Activated CD4-positive, alpha-beta T cell treated with anti-CD3 and anti-CD28 coated beads, Interleukin-2, Interleukin-6, amounts not matched to agents 100 ng/mL and 50 ng/mL, durations not matched to agents 16 hours and 8 hours (primary cell): ENCODE measurements around the gene GJB4.
"Not testable (repeated sequence)": the region's sequence is repeated elsewhere in the genome, so short reads cannot be mapped to it uniquely, and the experiment has no call there.

Experiments used
- DNase-seq: peaks from one replicate; pipeline ENCODE4 v3.0.0-alpha.2; 2020

Gene GJB4

DNA sequence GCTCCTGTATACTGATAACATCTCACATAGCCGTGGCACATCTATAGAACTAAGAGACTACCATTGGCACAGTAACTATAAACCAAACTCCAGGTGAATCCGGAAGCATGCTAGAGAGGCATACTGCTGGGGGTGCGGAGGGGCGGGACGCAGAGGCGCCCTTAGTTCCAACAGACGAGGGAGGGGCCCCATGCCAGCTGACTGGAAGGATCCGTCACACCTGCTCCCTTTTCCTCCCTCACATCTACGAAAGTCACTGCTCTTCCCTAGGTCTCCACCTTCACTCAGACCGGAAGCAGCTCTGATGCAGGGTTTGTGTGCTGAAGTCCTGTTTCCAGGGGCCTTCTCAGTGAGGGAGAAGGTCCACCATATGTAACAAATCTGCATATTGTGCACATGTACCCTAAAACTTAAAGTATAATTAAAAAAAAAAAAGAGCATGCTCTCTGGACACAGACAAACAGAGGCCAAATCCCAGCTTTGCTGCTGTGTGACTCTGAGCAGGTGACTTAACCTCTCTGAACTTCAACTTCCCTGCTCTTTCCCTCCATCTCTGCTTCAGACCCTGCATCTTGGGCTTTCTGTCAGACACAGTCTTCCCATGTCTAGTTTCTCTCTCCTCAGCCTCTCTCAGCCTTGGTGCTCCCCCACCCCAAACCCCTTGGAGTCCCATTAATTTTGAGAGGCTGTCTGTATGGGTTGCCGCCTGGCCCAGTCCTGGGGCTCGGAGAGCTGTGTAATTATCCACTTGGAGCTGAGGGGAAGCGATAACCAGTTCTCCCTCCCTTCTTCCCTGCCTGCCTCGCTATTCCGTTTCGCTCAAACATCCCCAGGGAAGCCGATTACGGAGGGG lies 12.5 kb upstream of the GJB4 start:
- DNase-seq = no peak

DNA sequence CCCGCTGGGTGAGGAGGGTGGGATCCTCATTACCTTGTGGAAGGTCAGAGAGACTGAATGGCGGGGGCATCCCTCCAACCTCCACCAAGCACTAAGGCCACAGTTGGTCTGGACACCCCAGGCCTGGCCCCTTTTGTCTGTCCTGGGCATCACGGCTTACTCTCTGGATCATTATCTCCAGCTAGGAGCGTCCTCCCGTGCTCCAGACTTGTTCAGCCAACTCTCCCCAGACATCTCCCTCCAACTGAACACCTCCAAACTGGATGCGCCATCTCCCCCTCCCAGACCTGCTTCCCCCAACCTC lies 11.9 kb upstream of the GJB4 start:
- no peak for DNase-seq

DNA sequence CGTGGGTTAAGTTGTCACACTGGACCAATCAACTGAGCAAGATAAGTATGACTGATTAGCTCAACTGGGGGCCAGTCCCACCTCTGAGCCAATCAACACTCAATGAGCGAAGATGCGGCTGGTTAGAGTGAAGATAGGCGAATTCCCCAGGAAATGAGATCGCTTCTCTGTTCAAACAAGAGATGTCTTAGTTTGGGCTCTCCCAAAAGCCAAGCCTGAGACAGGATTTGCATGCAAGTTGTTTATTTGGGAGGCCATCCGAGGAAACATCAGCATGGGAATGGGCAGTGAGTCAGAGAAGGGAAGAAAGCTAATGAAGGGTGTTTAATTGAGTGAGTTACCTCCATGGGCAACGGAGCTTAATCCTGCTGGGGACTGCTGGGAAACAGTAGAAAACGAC lies 9.5 kb upstream of the GJB4 start:
- no peak for DNase-seq

DNA sequence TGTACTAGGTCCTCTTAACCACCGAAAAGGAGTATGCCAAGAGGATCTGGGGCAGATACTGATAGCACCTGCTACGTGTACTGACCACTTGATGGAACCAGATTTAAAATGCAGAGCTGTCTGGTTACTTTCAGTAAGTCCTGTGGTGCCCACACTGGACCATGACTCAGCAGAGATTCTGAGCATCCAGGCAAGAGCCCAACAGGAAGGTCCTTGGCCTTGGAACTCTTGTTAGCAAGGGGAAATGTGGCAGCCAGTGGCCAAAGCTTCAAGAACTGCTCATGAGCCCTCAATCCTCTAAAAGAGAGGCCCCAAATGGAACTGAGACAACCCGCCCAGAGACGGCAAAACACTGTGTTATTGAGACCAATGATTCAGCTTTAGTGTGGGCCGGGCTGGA lies 8.9 kb upstream of the GJB4 start:
- no peak for DNase-seq

DNA sequence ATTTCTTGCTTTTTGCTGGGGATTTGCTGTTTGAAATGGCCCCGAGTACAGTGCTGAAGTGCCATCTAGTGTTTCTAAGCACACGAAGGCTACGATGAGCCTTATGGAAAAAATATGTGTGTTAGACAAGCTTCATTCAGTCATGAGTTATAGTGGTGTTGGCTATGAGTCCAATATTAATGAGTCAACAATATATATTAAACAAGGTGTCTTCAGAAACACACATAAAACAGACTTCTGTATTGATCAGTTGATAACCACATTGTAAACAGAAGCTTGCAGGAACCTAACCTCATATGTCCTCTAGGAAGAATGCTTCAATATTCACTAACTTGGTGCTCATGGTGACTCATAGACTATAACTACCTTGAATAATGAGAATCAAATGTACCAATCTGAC lies 6.4 kb upstream of the GJB4 start:
- DNase-seq = no peak

DNA sequence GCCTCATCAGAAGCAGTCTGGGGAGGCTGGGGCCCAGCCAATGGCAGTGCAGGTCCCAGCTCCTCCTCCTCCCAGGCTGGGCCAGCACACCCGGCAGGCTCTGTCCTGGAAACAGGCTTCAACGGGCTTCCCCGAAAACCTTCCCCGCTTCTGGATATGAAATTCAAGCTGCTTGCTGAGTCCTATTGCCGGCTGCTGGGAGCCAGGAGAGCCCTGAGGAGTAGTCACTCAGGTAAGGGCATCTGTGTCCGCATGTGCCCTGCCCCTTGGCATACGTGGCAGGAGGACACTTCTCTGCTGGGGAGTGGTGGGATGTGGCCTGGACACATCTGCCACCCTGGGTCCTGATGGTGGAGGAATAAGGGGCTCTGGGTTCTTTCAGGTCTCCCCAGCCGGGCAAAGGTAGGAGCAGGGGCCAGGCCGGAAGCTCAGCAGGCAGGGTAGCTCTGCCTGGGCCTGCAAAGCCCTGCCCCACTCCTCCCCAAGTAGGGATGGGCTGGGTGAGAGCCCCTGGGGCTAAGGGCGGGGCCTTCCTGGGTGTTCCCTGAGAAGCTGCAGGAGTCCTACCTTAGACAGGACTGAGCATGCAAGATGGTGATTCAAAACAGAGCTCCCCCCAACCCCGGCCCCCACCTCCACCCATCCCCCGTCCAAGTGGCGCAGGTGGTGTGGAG lies 4.4 kb upstream of the GJB4 start, which contains the start of gene GJB5:
Gene GJB5, plus strand, starts transcription at position 84 of the 674 bp plus-strand sequence. CDS start 2,284 bp downstream, outside the sequence.
- no peak for DNase-seq

DNA sequence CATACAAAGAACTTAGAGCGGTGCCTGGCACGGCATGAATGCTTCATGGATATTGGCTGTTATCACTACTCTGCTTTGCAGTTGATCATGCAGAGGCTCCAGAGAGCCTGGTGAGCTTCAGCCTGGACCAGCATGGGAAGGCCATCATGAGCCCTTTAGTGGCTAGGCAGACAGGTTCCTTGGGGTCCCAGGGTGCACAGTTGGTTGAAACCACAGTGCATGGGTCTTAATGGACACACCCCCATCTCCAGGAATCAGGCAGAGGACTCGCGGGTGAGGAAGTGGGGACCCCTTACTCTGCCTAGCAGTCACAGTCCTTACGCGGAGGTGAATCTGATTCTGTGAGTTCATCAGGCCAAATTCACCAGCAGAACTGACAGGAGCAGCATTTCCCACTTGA lies 3.6 kb upstream of the GJB4 start:
- DNase-seq = no peak

DNA sequence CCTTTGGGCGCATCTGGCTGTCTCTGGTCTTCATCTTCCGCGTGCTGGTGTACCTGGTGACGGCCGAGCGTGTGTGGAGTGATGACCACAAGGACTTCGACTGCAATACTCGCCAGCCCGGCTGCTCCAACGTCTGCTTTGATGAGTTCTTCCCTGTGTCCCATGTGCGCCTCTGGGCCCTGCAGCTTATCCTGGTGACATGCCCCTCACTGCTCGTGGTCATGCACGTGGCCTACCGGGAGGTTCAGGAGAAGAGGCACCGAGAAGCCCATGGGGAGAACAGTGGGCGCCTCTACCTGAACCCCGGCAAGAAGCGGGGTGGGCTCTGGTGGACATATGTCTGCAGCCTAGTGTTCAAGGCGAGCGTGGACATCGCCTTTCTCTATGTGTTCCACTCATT lies 2.2 kb upstream of the GJB4 start:
- no peak for DNase-seq

DNA sequence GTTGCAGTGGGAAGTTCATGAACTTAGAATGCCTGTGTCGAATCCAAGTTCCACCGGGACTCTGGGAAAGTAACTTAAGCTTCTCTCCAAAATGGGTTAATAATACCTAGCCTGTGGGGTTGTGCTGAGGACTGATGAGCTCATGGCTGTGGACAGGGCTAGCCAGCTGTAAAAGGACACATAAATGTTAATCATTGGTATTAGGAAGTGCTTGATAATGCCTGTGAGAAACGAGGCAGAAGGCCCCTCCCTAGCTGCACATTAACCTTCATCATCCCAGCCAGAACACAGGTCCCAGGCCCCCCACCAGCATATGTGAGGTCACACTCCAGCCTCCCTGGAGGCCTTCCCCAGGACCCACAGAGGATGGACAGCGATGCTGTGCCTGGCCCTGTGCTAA lies 789 bp upstream of the GJB4 start:
- no peak for DNase-seq

DNA sequence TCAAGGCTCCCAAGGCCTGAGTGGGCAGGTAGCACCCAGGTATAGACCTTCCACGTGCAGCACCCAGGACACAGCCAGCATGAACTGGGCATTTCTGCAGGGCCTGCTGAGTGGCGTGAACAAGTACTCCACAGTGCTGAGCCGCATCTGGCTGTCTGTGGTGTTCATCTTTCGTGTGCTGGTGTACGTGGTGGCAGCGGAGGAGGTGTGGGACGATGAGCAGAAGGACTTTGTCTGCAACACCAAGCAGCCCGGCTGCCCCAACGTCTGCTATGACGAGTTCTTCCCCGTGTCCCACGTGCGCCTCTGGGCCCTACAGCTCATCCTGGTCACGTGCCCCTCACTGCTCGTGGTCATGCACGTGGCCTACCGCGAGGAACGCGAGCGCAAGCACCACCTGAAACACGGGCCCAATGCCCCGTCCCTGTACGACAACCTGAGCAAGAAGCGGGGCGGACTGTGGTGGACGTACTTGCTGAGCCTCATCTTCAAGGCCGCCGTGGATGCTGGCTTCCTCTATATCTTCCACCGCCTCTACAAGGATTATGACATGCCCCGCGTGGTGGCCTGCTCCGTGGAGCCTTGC lies 1.7 kb downstream of the GJB4 start:
- DNase-seq = no peak

DNA sequence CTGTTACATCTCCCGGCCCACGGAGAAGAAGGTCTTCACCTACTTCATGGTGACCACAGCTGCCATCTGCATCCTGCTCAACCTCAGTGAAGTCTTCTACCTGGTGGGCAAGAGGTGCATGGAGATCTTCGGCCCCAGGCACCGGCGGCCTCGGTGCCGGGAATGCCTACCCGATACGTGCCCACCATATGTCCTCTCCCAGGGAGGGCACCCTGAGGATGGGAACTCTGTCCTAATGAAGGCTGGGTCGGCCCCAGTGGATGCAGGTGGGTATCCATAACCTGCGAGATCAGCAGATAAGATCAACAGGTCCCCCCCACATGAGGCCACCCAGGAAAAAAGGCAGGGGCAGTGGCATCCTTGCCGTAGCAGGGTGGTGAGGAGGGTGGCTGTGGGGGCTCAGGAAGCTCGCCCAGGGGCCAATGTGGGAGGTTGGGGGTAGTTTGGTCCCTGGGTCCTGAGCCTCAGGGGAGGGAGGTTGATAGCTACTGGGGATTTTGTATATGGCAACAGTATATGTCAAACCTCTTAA lies 2.3 kb downstream of the GJB4 start:
- no peak for DNase-seq

DNA sequence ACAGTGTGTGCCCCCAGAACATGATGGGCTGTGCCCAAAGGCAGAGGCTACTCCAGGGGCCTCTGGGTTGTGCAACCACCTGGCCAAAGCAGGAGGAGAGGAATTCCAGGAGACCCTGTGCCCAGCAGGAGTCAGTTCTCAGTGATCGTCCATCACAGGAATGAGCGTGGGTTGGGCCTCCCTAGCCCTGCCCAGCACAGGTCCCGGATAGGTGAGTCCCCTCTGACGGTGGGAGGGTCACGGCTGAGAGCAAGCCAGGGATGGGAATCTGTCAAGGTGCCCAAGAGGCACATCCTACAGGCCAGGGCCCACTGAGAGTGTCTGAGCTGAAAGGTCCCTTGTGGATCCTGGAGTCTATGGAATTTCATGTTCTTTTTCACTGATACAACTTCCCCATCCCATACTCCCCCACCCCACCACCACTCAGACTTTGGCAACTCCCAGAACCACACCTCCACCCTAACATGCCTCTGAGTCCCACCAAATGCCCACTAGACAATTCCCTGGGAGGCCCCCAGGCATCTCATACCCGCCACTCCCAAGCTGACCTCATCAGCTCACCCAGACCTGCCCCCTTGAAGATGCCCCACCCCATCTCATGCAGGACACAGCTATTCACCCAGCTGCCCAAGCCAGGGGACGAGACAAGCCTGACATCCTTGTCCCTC lies 3.1 kb downstream of the GJB4 start:
- DNase-seq = no peak

DNA sequence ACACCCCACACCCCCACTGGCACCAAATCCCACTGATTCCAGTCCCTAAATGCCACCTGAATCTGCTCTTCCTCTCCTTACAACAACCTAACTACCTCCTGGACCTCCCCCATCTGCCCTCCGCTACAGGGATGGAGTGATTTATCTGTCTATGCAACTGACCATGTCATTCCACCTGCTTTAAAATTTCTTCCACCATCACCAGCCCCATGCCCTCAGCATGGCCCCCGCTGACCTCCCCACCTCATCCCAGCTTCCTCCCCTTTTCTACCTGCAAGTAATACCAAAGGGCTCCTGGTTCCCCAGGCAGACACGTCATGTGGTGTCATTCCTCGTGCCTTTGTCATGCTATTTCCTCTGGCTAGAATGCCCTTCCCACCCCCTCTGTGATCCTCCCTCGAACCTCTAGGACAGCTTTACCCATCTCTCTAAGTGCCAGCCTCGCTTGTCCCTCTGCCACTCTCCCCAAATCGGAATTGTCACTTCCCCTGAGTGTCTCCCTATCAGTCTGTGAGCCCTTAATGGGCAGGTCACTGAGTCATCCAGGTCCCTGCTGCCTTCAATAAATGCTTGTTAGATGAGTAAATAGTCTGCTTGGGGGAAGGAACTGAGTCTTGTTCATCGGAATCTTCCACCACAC lies 3.7 kb downstream of the GJB4 start:
- DNase-seq = no peak

DNA sequence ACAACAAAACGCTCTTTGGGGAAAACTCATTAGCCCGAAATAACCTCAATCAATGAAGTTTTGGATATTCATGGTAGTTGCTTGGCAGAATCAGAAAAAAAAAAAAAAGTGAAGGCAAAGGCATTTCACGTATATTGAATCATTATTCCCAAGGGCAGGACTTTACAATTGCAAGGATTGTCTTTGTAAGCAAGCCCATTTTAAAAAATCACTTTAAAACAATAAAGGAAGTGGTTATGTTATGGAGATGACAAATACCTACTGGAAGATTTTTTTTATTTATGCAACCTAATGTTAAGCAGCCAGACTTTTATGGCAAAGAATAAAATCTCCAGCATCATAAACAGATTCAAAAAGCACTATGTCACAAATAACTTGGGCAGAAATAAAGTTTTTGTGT lies 9.3 kb downstream of the GJB4 start:
- no peak for DNase-seq

DNA sequence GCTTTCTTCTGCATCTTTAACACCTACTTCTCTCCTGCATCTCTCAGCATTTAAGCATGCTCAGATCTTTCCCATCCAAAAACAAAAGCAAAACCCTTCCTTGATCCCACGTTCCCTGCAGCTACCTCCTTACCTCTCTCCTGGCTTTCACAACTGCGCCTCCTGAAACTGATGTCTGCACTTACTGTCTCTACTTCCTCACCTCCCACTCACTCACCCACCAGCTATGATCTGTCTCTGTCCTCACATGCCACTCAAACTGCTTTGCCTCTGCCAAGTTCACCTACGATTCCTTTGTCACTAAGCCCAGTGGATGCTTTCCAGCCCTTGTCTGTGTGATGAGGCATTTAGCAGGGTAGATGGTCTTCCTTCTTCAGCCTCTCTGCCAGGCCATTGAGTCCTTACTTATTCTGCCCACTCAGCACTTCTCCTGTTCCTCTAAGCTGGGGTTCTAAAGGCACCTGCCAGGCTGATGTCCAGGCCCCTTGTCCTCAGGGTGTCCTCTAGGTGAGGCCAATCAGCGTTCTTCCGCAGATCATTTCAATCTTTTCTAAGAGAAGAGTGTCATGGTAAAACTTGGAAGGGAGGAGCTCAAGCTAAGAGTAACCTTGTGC lies 11.5 kb downstream of the GJB4 start:
- DNase-seq = no peak

DNA sequence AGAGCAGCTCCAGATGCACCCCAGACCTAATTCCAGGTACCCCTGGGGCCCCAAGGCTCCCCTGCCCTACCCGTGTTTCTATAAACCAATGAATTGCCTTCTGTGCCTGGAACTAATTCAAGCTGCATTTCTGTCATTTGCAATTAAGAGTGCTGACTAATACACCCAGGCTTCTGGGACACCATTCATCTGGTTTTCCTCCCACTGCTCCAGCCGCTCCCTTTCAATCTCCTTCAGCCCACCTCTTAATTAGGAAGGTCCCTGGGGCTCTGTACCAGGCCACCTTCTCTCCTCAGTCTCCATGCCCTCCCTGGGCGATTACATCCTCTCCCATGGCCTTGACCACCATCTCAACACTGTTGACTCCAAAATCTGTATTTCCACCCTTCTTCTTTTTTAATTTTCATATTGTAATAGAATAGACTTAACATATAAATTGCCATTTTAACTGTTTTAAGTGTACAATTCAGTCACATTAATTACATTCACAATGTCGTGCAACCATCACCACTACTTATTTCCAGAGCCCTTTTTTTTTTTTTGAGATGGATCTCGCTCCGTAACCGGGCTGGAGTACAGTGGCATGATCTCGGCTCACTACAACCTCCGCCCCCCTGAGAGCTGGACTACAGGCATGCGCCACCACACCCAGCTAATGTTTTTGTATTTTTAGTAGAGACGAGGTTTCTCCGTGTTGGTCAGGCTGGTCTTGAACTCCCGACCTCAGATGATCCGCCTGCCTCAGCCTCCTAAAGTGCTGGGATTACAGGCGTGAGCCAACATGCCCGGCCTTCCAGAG lies 12.2 kb downstream of the GJB4 start:
- DNase-seq = no peak

DNA sequence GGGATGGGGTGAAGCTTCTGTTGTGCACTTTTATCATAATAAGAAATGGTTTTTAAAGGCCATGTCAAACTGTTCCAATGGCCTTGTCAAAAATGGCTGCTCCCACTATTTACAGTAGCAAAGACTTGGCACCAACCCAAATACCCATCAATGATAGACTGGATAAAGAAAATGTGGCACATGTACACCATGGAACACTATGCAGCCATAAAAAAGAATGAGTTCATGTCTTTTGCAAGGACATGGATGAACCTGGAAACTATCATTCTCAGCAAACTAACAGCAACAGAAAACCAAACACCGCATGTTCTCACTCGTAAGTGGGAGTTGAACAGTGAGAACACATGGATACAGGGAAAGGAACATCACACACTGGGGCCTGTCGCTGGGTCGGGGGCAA lies 13.6 kb downstream of the GJB4 start:
- not testable (repeated sequence) for DNase-seq

DNA sequence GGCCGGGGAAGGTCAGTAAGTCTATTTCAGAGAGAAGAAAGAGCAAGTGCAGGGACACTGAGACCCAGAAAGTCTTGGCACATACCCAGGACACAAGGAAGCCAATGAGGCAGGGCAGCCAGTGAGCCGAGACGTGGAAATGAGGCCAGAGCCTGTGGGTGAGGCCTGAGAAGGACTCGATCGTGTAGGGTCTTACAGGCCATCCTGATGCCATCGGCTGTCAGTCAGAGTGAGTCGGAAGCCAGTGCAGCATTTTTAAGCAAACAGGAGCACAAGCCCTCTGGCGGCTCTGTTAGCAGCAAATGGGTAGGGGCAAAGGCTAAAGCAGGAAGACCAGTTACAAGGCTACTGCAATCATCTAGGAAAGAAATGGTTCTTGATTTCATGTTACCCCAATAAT lies 15.4 kb downstream of the GJB4 start:
- DNase-seq = no peak

DNA sequence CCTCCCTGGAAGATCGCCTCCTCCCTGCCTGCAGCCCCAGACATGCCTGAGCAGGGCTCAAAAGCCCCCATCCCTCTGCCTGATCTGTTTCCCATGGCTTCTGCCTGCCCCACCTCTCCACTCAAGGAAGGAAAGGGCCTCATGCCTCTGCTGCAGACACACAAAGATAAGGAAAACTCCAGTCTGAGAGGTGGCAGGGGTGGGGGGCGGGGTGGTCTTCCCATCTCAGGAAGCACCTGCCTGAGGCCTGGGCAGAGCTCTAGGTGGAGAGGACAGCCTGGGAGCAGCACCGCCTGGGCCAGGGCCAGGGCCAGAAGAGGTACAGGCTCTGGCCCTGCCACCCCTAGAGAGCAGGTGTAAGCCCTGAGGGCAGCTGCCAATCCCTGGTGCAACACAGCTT lies 17.4 kb downstream of the GJB4 start:
- no peak for DNase-seq

DNA sequence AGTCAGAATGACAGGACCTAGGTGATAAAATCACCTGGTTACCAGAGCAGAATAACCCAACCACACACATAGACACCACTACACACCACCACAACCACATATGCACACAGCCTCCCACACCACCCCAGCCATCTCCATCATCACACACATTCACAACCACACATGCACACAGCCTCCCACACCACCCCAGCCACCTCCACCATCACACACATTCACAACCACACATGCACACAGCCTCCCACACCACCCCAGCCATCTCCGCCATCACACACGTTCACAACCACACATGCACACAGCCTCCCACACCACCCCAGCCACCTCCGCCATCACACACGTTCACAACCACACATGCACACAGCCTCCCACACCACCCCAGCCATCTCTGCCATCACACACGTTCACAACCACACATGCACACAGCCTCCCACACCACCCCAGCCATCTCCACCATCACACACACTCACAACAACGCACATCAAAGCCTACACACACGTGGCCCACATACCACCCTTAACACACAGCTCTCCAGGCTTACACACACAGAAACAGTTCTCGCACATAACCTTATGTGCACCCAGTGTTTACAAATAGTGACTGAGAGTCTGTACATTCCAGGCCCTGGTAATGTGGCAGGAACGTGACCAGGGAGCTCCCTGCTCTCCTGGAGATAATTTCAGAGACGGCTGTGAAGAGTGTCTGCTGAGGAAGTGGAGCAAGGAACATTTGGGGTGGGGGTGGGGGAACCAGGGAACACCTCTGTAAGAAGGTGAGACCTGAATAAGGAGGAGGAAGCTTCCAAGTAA lies 18.2 kb downstream of the GJB4 start:
- DNase-seq = no peak

DNA sequence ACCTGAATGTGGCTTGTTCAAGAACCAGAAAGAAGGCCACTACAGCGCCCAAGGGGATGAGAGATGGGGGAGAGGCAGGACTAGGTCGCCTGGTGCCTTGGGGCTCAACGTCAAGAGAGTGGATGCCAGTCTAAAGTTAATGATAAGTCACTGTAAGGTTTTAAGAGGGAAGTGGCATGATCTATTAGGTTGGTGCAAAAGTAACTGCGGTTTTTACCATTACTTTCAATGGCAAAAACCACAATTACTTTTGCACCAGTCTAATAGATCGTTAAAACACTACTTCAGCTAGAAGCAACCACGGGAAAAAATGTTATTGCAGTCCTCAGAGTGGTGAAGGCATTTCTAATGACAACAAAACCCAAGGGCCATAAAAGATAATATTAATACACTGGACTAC lies 18.8 kb downstream of the GJB4 start:
- DNase-seq = no peak
